ENCODE results near the gene RAB11FIP4.

The RAB11FIP4 gene

DNA sequence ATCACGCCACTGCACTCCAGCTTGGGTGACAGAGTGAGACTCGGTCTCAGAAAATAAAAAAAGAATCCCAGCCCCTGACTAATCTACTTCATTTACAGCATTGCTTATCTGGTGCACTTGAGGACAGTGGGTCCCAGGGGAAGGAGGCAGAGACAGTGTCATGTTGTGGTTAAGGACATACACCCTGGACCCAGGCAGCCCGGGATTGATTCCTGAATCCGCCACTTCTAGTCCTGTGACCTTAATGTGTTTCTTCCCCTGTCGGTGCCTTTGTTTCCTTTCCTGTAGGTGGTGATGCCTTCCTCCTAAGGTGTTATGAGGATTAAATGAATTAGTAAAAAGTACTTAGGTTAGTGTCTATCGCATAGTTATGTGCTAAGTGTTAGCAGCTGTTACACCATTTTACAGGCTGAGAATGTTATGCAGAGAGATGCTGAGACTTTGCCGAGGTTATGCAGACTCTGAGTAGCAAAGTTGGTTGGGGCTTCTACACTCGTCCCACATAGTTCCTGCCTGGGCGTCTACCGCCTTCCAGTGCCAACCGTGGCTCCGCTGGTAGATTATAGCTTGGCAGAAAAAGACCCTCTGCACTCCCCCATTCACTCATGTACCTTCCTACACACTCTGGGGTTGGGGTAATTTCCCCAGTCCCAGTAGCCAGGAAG is 74.8 kb downstream of the RAB11FIP4 start:
- DNase-seq = no peak

DNA sequence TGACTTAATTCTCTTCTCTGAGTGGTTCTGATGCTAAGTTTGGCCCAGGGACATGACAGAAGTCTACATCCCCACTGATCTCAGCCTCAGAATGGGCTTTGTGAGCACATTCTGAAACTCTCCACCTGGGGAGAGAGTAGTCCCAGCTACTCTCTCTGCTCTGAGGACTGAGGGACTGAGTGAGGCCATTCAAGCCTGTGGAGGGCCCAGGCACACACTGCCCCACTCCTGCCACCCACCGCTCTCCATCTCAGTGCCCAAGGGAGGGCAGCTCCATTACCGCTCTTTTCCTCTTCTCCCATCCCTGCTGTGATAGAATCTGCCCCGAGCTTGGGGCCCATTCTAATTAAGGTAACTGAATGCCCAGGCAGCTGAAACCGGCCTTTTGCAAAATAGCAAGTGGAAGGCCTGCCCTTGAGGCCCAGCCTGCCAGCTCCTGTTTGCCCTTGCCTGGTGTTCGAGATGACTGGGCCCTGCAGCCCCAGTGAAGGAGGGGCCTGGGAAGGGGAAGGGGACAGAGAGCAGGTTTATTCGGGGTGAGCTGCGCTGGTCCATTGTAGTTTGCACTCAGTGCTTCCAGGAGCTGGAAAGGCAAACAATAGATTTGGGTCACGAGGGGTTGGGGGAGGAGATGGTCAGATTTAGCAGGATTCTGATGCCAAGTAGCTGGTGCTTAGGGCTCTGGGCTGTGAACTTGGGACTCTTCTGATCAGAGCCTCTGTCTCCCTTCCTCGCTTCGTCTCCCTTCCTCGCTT is 76.2 kb downstream of the RAB11FIP4 start:
- DNase-seq = no peak

DNA sequence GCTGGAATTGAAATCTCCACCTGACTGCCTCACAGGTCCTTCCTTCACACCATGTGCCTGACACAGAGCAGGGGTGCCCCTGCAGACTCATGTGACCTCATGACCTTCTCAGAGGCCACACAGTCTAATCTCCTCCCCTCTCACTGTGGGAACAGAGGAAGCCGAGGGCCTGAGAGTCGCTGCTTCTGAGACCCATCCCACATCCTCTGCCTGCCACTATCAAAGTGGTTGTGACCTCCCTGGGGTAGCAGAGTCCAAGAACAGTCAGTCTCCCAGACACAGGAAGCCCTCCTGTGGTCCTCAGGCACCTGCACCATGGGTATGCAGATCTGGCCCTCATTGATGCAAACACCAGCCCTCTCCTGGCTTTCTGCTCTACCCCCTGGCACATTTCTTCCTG is 78.5 kb downstream of the RAB11FIP4 start:
- DNase-seq = no peak

DNA sequence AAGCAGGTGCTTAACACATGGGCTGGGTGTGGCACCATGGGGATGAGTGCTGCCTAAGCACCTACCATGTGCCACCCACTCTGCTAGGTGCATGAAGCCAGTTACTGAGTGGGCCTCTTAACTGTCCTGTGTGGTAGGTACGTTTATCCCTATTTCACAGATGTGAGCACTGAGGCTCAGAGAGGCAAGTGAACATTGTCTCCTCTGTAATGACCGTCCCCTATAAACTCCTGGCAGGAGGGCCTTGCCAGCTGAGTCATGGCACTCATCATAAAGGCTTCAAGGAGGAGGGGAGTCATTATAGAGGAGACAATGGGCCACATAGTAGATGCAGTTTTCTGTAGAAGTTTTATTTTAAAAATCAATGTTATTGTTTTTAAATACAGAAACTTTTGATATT is 79.1 kb downstream of the RAB11FIP4 start:
- DNase-seq = no peak

DNA sequence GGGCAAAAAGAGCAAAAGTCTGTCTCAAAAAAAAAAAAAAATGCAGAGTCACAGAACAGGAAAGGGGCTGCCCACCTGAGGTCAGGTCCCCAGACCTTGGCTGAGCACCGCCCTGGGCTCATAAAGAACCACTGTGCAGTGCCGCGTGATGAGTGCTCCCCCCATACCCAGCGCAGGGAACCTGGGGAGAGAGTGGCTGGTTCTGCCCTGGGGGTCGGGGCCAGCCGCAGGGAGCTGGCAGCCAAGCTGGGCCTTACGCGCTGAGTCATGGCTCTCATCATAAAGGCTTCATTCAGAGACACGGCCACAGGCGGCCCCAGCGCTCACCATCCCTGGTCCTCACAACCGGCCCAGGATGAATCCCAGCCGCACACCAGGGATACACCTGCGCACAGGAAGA is 80.7 kb downstream of the RAB11FIP4 start:
- DNase-seq = no peak

DNA sequence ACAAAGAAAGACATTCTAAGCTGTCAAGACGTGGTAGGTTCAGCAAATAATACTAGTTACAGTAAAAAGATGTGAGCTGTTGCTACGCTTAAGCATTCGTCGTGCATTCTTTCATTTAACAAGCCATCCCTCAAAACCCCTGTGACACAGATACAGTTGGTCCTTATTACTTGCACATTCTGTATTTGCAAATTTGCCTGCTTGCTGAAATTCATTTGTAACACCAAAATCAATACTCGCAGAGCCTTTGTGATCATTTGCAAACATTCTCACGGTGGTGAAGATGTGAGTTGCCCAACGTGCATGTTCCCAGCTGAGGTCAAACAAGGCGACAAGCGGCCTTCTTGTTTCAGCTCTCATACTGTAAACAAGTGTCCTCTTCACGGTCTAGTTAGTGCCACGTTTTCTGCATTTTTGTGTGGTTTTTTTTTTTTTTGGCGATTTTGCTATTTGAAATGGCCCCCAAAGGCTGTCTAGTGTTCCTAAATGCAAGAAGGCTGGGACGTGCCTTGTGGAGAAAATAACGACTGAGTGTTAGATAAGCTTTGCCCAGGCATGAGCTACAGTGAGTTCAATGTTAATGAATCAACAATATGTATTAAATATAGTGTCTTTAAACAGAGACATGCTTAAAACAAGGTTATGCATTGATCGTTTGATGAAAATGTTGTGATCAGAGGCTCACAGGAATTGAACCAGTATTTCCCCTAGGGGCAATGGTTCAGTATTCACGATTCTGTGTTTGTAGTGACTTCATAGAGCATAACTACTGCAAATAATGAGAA is 84.1 kb downstream of the RAB11FIP4 start:
- no peak for DNase-seq

DNA sequence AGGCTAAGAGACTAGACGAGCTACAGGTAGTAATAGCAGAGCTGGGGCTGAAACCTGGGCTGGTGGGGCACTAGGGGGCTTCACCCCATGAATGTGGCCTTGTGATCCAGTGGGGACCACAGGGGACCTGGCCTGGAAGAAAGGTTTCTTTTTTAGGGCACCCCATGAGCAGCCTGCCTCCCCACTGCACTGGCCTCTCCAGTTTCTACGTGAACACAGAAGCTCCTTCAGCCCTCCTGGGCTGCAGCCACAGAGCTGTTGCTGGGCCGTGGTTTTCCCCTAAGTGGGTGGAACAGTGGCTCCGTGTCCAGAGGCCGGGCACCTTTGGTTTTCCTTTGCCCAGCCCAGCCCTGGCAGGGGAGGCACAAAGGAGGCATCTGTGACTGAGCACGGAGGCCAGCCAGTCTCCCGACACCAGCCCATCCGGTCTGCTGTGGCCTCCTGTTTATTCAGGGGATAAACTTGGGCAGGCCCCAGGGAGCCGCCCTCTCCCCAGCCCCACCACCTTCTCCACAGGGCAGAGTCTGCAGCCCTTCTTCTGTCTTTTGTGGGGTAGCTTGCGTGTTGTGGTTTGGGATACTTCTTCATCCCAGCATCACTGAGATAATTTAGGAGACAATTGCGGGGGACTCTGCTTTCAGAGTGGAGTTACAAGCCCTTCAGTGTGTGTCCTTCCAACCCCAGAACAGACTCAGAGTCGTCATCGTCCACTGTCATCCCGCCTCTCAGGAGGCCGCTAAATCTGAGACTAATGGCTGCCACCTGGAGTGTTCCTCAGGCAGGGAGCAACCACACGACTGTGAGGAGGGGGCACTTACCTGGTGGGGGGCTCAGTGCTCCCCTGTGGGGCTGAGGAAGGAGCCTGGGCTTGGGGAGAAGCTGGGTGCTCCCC is 85.3 kb downstream of the RAB11FIP4 start:
- no peak for DNase-seq

DNA sequence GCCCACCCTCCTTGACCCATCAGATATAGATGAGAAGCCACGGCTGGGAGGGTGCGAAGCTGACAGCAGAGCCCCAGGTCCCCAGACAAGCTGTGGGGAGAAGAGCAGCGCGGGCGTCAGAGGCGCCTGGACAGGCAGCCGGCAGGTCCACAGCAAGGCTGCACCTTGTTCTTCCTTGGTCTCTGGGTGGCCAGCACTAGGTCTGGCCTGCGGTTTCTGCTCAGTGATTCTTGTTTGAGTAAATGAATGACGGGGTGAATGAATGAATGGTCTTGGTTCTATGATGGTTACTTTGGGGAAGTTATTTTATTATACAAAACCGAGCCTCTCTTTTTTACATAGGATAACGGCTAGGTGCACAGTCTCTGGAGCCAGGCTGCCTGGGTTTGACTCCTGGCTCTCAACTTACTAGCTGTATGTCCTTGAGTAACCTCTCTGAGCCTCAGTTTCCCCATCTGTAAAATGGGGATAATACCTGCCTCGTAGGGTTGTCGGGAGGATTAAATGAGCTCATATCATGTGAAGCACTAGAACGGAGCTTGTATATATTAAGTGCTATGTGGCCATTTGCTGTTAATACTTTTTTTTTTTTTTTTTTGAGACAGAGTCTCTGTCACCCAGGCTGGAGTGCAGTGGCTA is 86.1 kb downstream of the RAB11FIP4 start:
- DNase-seq = no peak

DNA sequence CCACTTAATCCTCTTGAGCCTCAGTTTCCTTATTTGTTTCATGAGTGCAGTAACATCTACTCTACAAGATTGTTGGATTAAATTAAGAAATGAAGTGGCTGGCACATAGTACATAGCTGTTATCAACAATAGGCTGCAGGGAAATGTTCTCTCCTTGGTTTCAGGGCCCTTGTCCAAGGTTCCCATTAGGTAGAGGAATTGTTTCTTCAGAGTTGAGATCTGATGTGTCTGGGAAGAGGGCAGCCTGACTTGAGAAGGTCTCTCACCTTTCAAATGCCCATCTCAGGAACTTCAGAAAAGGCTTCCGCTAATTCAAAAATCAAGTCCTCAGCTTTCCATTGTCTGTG is 87.6 kb downstream of the RAB11FIP4 start:
- no peak for DNase-seq

DNA sequence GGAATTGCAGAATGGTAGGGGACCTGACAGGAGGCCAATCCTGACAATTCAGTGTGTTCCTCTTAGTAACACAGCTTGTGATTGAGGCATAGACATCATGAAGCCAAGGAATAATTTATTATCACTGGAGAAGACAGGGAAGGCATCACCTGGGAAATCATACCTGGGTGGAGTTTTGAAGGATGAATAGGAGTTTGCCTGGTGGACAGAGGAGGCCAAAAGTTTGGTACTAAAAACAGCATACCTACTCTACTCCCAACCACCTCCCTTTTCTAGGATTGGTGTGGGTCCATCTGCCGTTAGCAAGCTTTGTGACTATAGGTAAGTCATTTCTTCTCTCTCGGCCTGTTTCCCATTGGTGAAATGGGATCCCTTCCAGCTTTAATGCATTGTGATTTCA is 88.0 kb downstream of the RAB11FIP4 start:
- DNase-seq = no peak

DNA sequence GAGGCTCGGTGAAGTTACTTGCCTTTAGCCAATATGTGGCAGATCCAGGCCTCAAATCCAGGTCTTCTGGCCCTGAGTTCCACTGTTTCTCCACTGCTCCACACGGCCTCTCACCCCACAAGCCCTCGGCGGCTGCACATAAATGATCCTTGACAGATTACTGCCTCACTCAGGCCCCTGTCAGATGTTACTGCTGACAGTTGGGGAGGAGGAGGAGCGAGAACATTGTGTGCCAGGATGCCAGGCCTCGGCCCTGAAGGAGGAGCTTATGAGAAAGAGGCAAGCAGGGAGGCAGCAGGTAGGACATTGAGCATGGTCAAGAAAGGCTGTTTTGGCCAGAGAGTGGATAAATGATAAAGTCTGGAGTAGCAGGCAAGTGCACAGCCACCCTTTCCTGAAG is 88.6 kb downstream of the RAB11FIP4 start:
- DNase-seq = no peak

DNA sequence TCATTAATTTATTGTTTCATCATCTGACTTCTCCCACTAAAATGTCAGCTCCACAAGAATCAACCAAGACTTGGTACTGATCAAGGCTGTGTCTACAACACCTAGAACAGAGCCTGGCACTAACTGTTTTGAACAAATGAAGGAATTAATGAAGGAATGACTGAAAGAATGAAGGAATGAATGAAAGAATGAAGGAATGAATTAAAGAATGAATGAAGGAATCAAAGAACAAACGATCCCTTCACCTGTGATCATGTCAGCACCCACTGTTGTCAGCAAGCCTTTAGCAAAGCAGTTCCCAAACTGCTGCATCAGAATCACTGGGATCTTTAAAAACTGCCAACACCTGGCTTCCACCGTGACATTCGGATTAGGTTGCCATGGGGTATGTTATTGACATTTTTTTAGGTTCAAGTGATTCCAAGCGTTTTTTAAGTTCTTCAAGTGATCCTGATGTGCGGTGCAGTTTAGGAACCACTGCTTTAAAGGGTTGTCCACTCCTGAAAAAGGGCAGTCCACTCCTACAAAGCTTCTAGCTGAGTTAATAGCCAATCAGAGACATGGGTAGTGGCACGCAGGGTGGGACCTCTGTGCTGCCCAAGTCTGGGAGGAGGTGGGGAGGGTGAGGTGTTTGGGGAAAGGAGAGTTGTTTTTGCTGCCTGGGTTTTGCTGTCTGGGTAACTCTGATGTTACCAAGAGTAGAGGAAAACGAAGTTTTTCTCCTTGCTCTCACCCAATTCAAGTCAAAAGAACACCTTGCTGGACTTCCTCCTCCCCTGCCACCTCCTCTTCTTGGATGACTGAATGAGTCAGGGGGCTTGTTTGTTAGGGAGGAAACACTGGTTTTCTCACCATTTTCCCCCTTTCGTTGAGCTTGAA is 89.7 kb downstream of the RAB11FIP4 start:
- DNase-seq = no peak

DNA sequence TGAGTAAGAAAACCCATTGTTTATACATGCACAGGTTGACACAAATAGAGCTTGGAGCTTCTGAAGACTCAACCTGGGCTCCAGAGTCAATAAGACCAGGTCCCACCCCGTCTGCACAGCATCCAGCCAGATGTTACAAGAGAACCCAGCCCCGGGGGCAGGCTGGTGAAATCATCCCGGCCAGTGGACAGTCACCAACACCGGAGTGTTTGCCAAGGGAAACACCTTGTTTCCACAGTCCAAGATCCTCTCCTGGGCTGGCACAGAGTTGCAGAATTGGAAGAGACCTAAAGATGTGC is 90.3 kb downstream of the RAB11FIP4 start:
- DNase-seq = no peak

DNA sequence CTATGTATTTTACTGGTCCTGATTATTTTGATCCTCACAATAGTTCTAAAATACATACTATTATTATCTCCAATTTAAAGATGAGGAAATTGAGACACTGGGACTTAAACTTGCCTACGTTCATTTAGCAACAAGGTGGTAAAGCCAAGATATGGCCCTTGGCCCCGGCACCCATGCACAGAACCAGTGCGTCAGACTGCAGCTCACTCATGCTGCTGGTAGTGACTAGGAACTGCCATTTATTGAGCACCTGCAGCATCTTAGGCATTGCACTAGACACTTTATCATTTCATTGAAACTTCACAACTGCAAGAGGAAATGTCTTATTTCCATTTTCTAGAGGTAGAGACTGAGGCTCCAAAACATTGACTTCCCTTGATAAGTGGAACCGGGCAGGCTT is 93.3 kb downstream of the RAB11FIP4 start:
- DNase-seq = no peak

DNA sequence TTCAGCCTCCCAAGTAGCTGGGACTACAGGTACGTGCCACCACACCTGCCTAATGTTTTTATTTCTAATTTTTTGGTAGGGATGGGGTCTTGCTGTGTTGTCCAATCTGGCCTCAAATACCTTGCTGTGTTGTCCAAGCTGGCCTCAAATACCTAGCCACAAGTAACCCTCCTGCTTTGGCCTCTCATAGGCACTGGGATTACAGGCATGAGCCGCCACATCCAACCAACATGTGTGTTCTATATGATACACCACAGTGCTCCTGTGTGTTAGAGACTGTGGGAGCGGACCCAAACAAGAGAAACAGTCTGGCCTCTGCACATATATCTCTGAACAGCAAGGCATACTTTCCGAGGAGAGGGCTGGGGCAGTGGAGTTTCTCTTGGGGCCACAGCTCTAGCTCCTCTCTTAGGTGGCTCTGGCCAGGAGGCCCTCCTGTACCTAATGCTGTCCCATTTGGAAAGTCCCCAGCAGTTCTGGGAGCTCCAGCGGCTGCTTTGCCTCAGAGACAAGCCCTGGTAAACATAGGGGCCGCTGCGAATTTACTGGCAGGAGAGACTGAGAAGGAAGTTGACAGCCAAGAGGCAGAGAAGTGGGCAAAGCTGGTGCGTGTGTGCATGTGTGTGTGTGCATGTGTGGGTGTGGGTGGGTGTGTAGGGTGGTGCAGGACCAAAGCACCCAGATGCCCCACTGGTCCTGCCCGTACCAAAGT is 95.0 kb downstream of the RAB11FIP4 start:
- no peak for DNase-seq

DNA sequence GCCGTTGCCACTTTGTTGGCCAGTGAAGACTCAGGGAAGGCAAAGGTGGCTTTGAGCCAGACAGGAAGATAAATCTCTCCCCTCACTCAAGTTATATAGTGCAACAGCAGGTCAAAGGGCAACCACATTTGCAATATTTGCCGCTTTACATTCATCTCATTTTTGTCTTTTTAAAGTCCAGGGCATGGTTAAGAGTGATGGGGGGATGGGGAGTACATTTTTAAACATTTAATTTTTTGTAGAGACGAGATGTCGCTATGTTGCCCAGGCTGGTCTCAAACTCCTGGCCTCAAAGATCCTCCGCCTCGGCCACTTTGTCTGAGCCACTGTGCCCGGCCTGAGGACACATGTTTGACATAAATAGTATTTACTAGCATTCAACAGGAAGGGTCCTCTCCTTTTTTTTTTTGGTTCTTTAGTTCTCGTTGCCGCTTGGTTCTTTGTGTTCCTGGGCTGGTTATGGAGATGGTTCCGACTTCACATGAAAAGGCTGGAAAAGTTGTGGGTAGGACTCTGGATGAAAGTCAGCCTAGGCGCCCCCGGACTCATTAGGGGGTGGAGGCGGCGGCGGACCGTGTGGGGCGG is 95.7 kb downstream of the RAB11FIP4 start:
- no peak for DNase-seq

DNA sequence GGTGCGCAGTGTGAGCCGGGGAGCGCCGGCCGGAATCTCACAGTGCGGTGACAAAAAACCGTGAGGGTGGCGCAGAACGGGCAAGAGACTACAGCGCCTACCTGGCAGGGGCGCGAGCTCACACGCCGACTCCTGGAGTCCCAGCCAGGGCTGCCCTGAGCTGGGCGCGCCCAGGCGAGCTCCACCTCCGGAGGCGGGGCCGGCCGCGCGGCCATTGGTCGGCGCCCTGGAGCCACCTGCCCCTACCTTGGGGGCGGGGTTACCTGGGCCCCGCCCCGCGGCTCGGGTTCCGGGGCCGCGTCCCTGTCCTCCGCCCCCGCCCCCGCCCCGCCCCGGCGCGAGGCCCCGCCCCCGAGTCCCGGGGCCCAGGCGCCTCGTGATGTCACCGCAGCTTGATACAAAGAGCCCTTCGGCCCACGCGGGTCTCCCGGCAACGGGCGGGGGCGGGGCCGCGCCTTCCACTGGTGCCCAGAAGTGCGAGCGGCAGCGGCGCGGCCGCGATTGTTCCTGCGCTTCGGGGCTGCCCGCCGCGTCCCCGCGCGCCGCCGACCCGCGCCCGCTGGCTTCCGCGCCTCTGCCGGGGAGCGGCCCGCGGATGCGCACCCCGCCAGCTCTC is 96.3 kb downstream of the RAB11FIP4 start:
- DNase-seq = peak; percentile 97

DNA sequence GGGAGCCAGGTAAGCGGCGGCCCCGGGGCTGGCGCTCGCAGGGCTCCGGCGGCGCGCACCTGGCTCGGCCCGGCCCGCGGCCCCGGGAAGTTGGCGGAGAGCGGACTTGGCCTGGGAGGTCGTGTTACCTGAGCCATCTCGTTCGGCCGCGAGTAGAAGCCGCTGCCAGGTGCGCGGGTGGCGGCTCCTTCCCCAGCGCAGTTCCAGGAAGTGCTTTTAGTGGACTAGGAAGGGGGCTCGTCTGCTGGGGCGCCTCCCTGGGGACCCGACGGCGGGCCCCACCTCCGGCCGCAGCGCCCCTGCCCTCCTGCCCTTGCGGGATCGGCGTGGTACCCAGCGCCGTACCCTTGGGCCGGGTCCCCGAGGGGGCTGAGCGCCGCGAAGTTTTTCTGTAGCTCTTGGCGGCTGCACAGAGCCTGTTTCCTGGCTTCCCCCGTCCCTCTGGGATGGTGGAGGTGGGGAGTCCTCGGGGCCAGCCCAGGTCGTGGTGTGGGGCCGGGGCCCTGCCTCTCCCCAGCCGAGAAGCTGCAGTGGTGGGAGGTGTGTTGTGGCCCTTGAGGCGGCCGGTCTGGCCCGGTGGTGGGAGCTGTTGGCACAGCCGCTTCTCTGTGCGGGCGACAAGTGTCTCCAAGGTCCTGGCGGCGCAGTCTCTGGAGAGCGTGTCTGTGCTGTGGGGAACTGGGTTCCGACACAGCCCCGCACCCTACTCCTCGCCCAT is 96.9 kb downstream of the RAB11FIP4 start:
- no peak for DNase-seq

DNA sequence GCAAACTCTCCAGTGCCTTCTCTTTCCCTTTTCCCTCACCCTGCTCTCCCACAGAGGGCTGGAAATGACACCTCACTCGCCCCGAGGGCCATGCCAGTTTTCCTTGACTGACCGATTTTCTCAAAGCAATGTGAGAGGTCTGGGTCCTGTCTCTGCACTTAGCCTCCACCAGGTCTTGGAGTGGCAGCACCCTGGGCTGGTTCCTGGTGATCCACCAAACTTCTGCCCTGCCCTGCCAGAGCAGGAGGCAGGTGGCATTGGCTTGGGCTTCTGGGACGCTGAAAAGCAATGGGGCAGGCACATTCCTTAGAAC is 97.5 kb downstream of the RAB11FIP4 start:
- no peak for DNase-seq

Measured in activated effector memory CD4-positive, alpha-beta T cell treated with Interleukin-2 at 50 U/mL for 16 hours (primary cell).